Activated CD4-positive, alpha-beta memory T cell treated with anti-CD3 and anti-CD28 coated beads, Interleukin-2, amount 10 ng/mL, durations not matched to agents 7 days and 5 days (primary cell): ENCODE results near the gene TRIO. TPM values are rescaled to one million over a fixed set of nuclear protein-coding genes. Genes with fewer than 3 reads are reported as not detected.

ENCODE experiments used
- CTCF ChIA-PET: fragments of 350-600 bp; sonication (Branson Sonifier 250); formaldehyde crosslinking; loops from one replicate; lab custom pipeline; 2021; ENCODE audit warnings: antibody characterized with exemption, inconsistent platforms; lab: Charles Lee
- POLR2A ChIA-PET: fragments of 350-600 bp; sonication (Branson Sonifier 250); formaldehyde crosslinking; loops from one replicate; lab custom pipeline; 2021; ENCODE audit warnings: antibody characterized with exemption; lab: Charles Lee
- DNase-seq: peaks from one replicate; pipeline ENCODE4 v3.0.0-alpha.2; 2020
- H3K27ac Mint-ChIP-seq: one replicate; pipeline ENCODE4 v1.8.0; 2021; ENCODE audit warnings: mild to moderate bottlenecking, mixed read lengths
- H3K27me3 Mint-ChIP-seq: one replicate; pipeline ENCODE4 v1.8.0; 2021; ENCODE audit warnings: mixed read lengths
- H3K36me3 Mint-ChIP-seq: one replicate; pipeline ENCODE4 v1.8.0; 2021; ENCODE audit warnings: low read depth, mixed read lengths
- H3K4me1 Mint-ChIP-seq: one replicate; pipeline ENCODE4 v1.8.0; 2021; ENCODE audit warnings: mixed read lengths
- H3K4me3 Mint-ChIP-seq: one replicate; pipeline ENCODE4 v1.8.0; 2021; ENCODE audit warnings: mild to moderate bottlenecking, mixed read lengths
- H3K9me3 Mint-ChIP-seq: one replicate; pipeline ENCODE4 v1.8.0; 2021; ENCODE audit warnings: mixed read lengths
- total RNA-seq, 2 experiments: library from RNA; stranded (reverse); gene quantifications; one replicate each; pipeline ENCODE4 v1.2.3, GENCODE V29; 2021

Gene TRIO
- total RNA-seq, 2 experiments from 2014 or later: 8.1 to 8.3 TPM

GRCh38 chr5:14342306-14342705 lies 199.2 kb downstream of the TRIO start:
- Mint-ChIP-seq H3K4me1 (no peaks in the 10 kb centered on the region), H3K9me3 (no peaks in the 10 kb centered on the region), H3K27ac (no peak overlapping the region), H3K4me3 (no peak overlapping the region), H3K36me3 (no peaks in the 10 kb centered on the region), H3K27me3 (peaks cover 5% of the 10 kb centered on the region)
- DNase-seq: no peak
- CTCF ChIA-PET: no interaction called here
- POLR2A ChIA-PET: no interaction called here

GRCh38 chr5:14343376-14343775 lies 200.2 kb downstream of the TRIO start:
- H3K4me3 Mint-ChIP-seq: no peak overlapping the region
- H3K4me1 Mint-ChIP-seq: no peaks in the 10 kb centered on the region
- ChIA-PET CTCF (interaction anchor here (1.1 kb wide), 1 partner anchor 9 kb away, joined by 3 read pairs; no protein-coding TSS in a partner anchor), POLR2A (no interaction called here)
- H3K27ac Mint-ChIP-seq: no peak overlapping the region
- peaks cover 5% of the 10 kb centered on the region for H3K27me3 Mint-ChIP-seq
- H3K36me3 Mint-ChIP-seq: no peaks in the 10 kb centered on the region
- DNase-seq: no peak
- no peaks in the 10 kb centered on the region for H3K9me3 Mint-ChIP-seq

- POLR2A ChIA-PET: no interaction called here
- CTCF ChIA-PET: no interaction called here
Observed at GRCh38 chr5:14347522-14347921, 204.4 kb downstream of the TRIO start.

GRCh38 chr5:14348142-14348541 lies 205.0 kb downstream of the TRIO start:
- Mint-ChIP-seq H3K9me3 (no peaks in the 10 kb centered on the region), H3K4me3 (no peak overlapping the region), H3K4me1 (no peaks in the 10 kb centered on the region), H3K27ac (no peak overlapping the region), H3K36me3 (no peaks in the 10 kb centered on the region), H3K27me3 (peaks cover 2% of the 10 kb centered on the region)
- ChIA-PET POLR2A (no interaction called here), CTCF (no interaction called here)
- DNase-seq: no peak

More at GRCh38 chr5:14347522-14347921, 204.4 kb downstream of the TRIO start:
- Mint-ChIP-seq H3K27me3 (peaks cover 3% of the 10 kb centered on the region), H3K36me3 (no peaks in the 10 kb centered on the region), H3K4me1 (no peaks in the 10 kb centered on the region), H3K9me3 (no peaks in the 10 kb centered on the region), H3K27ac (no peak overlapping the region), H3K4me3 (no peak overlapping the region)
- DNase-seq: no peak

GRCh38 chr5:14349029-14349428 lies 205.9 kb downstream of the TRIO start:
- Mint-ChIP-seq H3K9me3 (no peaks in the 10 kb centered on the region), H3K27ac (no peak overlapping the region), H3K4me1 (no peaks in the 10 kb centered on the region), H3K4me3 (no peak overlapping the region), H3K27me3 (no peaks in the 10 kb centered on the region), H3K36me3 (no peaks in the 10 kb centered on the region)
- DNase-seq: no peak
- CTCF ChIA-PET: no interaction called here
- POLR2A ChIA-PET: no interaction called here

GRCh38 chr5:14351086-14351661 lies 208.0 kb downstream of the TRIO start:
- no peak overlapping the region for H3K27ac Mint-ChIP-seq
- ChIA-PET CTCF (interaction anchor here (1.1 to 2.8 kb wide), 14 partner anchors 11 to 665 kb away, joined by 3 to 50 read pairs (median 4); no protein-coding TSS in a partner anchor), POLR2A (no interaction called here)
- no peak overlapping the region for H3K4me3 Mint-ChIP-seq
- H3K9me3 Mint-ChIP-seq: no peaks in the 10 kb centered on the region
- H3K36me3 Mint-ChIP-seq: no peaks in the 10 kb centered on the region
- H3K27me3 Mint-ChIP-seq: peaks cover 5% of the 10 kb centered on the region
- DNase-seq: no peak
- peaks cover under 1% of the 10 kb centered on the region for H3K4me1 Mint-ChIP-seq

- peaks cover 8% of the 10 kb centered on the region for H3K4me1 Mint-ChIP-seq
- peaks cover 5% of the 10 kb centered on the region for H3K27me3 Mint-ChIP-seq
- no peak overlapping the region for H3K4me3 Mint-ChIP-seq
- DNase-seq: peak; percentile 68
- H3K27ac Mint-ChIP-seq: no peak overlapping the region
- ChIA-PET CTCF (interaction anchor here (0.5 to 2.8 kb wide), 19 partner anchors 8 to 664 kb away, joined by 3 to 50 read pairs (median 4); no protein-coding TSS in a partner anchor), POLR2A (interaction anchor here (0.6 to 1.0 kb wide), 2 partner anchors 12 to 296 kb away, joined by 3 to 5 read pairs; no protein-coding TSS in a partner anchor)
- no peaks in the 10 kb centered on the region for H3K36me3 Mint-ChIP-seq
- no peaks in the 10 kb centered on the region for H3K9me3 Mint-ChIP-seq
Observed at GRCh38 chr5:14351845-14352712, 208.9 kb downstream of the TRIO start.

GRCh38 chr5:14353726-14354474 lies 210.8 kb downstream of the TRIO start:
- ChIA-PET POLR2A (no interaction called here), CTCF (interaction anchor here (0.7 to 4.0 kb wide), 6 partner anchors 8 to 302 kb away, joined by 3 to 25 read pairs (median 6); no protein-coding TSS in a partner anchor)
- Mint-ChIP-seq H3K36me3 (no peaks in the 10 kb centered on the region), H3K27me3 (peaks cover 5% of the 10 kb centered on the region), H3K9me3 (no peaks in the 10 kb centered on the region), H3K27ac (no peak overlapping the region), H3K4me3 (no peak overlapping the region), H3K4me1 (peaks cover 8% of the 10 kb centered on the region)
- DNase-seq: no peak

GRCh38 chr5:14355391-14355790 lies 212.2 kb downstream of the TRIO start:
- no peak for DNase-seq
- Mint-ChIP-seq H3K9me3 (no peaks in the 10 kb centered on the region), H3K36me3 (no peaks in the 10 kb centered on the region), H3K27me3 (peaks cover 5% of the 10 kb centered on the region), H3K4me1 (peaks cover 8% of the 10 kb centered on the region), H3K27ac (no peak overlapping the region), H3K4me3 (no peak overlapping the region)
- ChIA-PET POLR2A (interaction anchor here (1.4 kb wide), 1 partner anchor 290 kb away, joined by 4 read pairs; no protein-coding TSS in a partner anchor), CTCF (interaction anchor here (1.0 to 4.0 kb wide), 2 partner anchors 10 to 293 kb away, joined by 3 to 25 read pairs; no protein-coding TSS in a partner anchor)

GRCh38 chr5:14356305-14356704 lies 213.2 kb downstream of the TRIO start:
- H3K27ac Mint-ChIP-seq: no peak overlapping the region
- H3K4me1 Mint-ChIP-seq: peaks cover 8% of the 10 kb centered on the region
- no peak overlapping the region for H3K4me3 Mint-ChIP-seq
- H3K36me3 Mint-ChIP-seq: no peaks in the 10 kb centered on the region
- no peak for DNase-seq
- ChIA-PET POLR2A (interaction anchor here (1.1 to 1.4 kb wide), 2 partner anchors 289 to 317 kb away, joined by 3 to 4 read pairs; no protein-coding TSS in a partner anchor), CTCF (interaction anchor here (1.0 to 4.0 kb wide), 4 partner anchors 9 to 298 kb away, joined by 3 to 25 read pairs (median 4); no protein-coding TSS in a partner anchor)
- no peaks in the 10 kb centered on the region for H3K9me3 Mint-ChIP-seq
- H3K27me3 Mint-ChIP-seq: peaks cover 5% of the 10 kb centered on the region

GRCh38 chr5:14357441-14357840 lies 214.3 kb downstream of the TRIO start:
- CTCF ChIA-PET: interaction anchor here (0.5 to 4.0 kb wide), 4 partner anchors 12 to 296 kb away, joined by 3 to 25 read pairs (median 3); no protein-coding TSS in a partner anchor
- Mint-ChIP-seq H3K9me3 (no peaks in the 10 kb centered on the region), H3K36me3 (no peaks in the 10 kb centered on the region)

GRCh38 chr5:14357851-14358250 lies 214.7 kb downstream of the TRIO start:
- no peaks in the 10 kb centered on the region for H3K36me3 Mint-ChIP-seq
- no peak overlapping the region for H3K4me3 Mint-ChIP-seq
- DNase-seq: no peak
- peaks cover 7% of the 10 kb centered on the region for H3K27me3 Mint-ChIP-seq
- CTCF ChIA-PET: interaction anchor here (4.0 kb wide), 1 partner anchor 291 kb away, joined by 25 read pairs; no protein-coding TSS in a partner anchor
- peaks cover 8% of the 10 kb centered on the region for H3K4me1 Mint-ChIP-seq
- no peak overlapping the region for H3K27ac Mint-ChIP-seq
- POLR2A ChIA-PET: no interaction called here
- H3K9me3 Mint-ChIP-seq: no peaks in the 10 kb centered on the region

More at GRCh38 chr5:14357441-14357840, 214.3 kb downstream of the TRIO start:
- Mint-ChIP-seq H3K4me1 (peaks cover 8% of the 10 kb centered on the region), H3K4me3 (no peak overlapping the region), H3K27ac (no peak overlapping the region), H3K27me3 (peaks cover 7% of the 10 kb centered on the region)
- DNase-seq: no peak
- POLR2A ChIA-PET: interaction anchor here (1.1 kb wide), 1 partner anchor 316 kb away, joined by 3 read pairs; no protein-coding TSS in a partner anchor
